ENCODE measurements around the gene ASPG.

ASPG gene

DNA sequence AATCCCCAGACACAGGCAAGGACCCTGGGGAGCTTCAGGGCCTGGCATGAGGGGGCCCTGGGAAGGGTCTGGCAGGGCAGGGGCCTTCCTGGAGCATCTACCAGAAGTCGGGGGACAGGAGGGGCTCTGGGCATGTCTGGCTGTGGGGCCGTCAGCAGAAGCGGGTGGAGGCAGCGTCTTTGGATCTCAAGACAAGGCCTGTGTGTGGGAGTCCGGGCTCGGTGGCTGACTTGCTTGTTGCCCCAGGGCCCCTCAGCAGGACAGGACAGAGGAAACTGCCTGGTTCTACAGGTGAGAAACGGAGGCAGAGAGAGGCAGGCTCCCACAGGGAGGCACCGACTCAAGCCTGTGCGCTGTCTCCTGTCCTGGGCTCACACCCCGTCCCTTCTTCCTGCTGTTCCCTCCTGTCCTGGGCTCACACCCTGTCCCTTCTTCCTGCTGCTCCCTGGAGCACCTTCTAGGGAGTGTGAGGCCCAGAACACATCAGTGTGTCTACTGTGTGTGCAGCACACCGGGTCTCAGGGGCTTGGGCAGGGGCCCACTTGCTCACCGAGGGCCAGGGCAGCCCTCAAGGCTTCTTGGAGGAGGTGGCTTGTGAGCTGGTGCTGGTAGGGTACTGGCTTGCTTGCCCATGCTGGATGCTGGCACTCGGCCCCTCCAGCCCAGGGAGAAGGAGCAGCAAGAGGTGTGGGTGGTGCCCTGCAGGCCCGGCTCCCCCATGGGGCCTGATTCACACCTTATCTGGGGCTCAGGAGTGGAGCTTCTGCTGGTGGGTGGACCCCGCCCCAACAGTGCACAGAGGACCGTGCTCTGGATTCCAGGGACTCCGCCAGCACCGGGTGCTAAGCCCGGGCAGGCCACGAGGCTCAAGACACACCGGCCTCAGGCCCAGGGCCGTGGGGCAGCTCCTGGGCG is 14.9 kb downstream of the ASPG start:
- H3K36me3 ChIP-seq, result no peaks in the 10 kb centered on the region
- H3K9me3 ChIP-seq (ENCODE audit: severe bottlenecking), result no peaks in the 10 kb centered on the region
- no peaks in the 10 kb centered on the region for H3K27me3 ChIP-seq (ENCODE audit: insufficient read depth, low read depth, severe bottlenecking)
- DNase-seq, result no peak
- H3K4me3 ChIP-seq (ENCODE audit: low read depth, low read length), result no peak overlapping the region
- TF ChIP-seq, protein P1, sequence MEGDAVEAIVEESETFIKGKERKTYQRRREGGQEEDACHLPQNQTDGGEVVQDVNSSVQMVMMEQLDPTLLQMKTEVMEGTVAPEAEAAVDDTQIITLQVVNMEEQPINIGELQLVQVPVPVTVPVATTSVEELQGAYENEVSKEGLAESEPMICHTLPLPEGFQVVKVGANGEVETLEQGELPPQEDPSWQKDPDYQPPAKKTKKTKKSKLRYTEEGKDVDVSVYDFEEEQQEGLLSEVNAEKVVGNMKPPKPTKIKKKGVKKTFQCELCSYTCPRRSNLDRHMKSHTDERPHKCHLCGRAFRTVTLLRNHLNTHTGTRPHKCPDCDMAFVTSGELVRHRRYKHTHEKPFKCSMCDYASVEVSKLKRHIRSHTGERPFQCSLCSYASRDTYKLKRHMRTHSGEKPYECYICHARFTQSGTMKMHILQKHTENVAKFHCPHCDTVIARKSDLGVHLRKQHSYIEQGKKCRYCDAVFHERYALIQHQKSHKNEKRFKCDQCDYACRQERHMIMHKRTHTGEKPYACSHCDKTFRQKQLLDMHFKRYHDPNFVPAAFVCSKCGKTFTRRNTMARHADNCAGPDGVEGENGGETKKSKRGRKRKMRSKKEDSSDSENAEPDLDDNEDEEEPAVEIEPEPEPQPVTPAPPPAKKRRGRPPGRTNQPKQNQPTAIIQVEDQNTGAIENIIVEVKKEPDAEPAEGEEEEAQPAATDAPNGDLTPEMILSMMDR (IDR thresholded peaks at IDR 0.05; ENCODE audit: low read depth, low read length), result no peak
- no peak overlapping the region for H3K27ac ChIP-seq

DNA sequence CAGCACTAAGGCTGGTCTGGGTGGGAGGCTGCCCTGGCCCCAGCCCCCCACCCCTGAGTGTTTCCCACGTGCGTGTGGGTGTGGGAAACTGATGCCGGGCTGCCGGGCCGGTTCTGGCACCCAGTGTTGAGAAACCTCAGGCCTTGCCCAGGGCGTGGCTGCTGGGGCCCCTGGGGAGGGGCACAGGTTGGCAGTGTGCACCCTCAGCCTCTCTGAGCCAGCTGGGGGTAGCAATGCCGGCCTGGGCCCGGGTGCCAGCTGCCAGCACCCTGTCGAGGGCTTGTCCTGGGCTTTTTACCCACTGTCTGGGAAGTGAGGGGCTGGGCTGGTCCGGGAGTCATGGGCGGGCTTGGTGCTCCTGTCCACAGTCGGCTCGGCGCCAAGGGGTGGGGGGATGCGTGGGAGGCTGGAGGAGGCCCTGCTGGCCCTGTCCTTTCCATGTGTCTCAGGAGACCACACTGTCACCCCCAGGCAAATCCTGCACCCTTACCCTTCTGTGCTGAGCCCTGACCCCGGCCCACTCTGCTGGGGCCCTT is 15.7 kb downstream of the ASPG start:
- no peak for DNase-seq
- no peak overlapping the region for H3K27ac ChIP-seq
- no peaks in the 10 kb centered on the region for H3K27me3 ChIP-seq (ENCODE audit: insufficient read depth, low read depth, severe bottlenecking)
- no peaks in the 10 kb centered on the region for H3K9me3 ChIP-seq (ENCODE audit: severe bottlenecking)
- no peak overlapping the region for H3K4me3 ChIP-seq (ENCODE audit: low read depth, low read length)
- no peaks in the 10 kb centered on the region for H3K36me3 ChIP-seq
- TF ChIP-seq, protein P1 (IDR thresholded peaks at IDR 0.05; ENCODE audit: low read depth, low read length), result no peak

DNA sequence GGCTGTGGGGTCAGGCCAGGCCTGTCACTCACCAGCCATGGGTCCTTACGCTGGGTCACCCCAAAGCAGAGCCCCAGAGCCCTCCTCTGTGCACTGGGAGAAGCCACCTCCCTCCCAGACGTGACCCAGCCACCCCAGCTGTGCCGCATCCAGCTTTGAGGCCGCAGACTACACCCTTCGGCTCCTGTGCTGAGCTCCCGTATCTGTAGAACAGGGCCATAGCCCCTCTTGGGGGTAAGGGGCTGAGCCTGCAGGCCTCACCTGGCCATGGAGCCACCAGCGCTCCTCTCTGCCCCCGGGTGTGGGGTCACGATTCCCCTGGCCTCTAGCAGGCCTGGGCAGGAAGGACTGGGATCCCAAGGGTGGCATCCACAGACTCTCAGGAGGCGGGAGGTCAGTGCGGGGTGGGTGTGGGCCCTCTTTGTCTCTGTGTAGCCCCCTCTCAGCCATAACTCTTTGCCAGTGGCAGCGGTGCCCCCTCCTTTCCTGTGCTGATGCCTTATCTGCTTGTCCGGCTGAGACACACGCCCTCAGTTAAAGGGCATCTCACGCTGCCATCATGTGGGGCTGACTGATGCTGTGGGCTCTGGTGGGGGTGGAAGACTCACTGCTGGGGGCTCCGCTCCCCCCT is 16.3 kb downstream of the ASPG start:
- H3K9me3 ChIP-seq (ENCODE audit: severe bottlenecking), result no peaks in the 10 kb centered on the region
- H3K36me3 ChIP-seq, result no peaks in the 10 kb centered on the region
- no peaks in the 10 kb centered on the region for H3K27me3 ChIP-seq (ENCODE audit: insufficient read depth, low read depth, severe bottlenecking)
- H3K4me3 ChIP-seq (ENCODE audit: low read depth, low read length), result no peak overlapping the region
- H3K27ac ChIP-seq, result no peak overlapping the region
- TF ChIP-seq, protein P1 (IDR thresholded peaks at IDR 0.05; ENCODE audit: low read depth, low read length), result no peak
- no peak for DNase-seq

DNA sequence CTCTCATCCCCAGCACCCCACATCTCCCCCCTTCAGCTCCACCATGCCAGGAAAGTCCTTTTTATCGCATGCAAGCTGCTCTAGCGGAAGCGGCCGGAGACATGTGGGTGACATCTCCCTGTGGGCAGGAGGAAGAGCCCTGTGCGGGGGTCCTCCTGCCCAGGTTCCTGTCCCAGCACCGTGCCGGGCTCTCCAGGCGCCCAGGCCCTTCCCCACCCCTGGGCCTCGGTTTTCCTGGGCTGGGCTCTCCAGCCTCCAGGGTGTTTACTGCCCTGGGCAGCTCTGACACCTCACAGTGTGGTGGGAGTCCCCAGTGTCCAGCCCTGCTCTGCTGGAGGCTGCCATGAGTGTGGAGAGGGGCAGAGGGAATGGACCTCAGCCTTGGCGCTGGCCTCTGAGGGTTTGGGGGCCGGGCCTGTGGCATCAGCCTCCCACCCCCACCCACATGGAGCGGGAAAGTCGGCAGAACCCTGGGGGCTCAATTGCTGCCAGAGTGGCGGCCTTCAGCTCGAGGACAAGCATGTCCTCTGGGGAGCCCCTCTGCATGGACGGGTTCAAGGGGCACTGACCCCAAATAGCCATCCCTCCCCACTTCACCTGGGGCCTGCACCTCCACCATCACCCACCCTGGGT is 16.9 kb downstream of the ASPG start:
- Histone ChIP-seq H3K27me3 (ENCODE audit: insufficient read depth, low read depth, severe bottlenecking) (no peaks in the 10 kb centered on the region), H3K36me3 (no peaks in the 10 kb centered on the region), H3K27ac (no peak overlapping the region), H3K9me3 (ENCODE audit: severe bottlenecking) (no peaks in the 10 kb centered on the region), H3K4me3 (ENCODE audit: low read depth, low read length) (no peak overlapping the region)
- TF ChIP-seq, protein P1 (IDR thresholded peaks at IDR 0.05; ENCODE audit: low read depth, low read length), result no peak
- DNase-seq, result no peak

DNA sequence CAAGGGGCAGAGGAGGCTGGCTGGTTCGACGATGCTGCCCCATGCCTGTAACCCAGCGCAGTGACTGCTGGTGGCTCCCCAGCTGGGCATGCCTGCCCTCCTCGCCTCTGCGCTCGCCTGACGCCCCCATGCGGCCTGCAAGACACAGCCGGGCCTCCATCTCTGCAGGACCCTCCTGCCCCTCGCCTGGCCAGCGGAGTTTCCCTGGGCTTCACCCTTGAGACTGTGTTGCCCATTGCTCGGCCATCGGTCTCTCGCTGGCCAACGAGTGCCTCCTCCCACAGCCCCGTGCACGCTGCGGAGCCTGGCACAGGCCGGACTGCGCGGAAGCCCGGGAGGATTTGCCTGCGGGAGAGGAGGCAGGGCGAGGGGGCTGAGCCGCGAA is 17.6 kb downstream of the ASPG start:
- Histone ChIP-seq H3K36me3 (no peaks in the 10 kb centered on the region), H3K9me3 (ENCODE audit: severe bottlenecking) (no peaks in the 10 kb centered on the region), H3K4me3 (ENCODE audit: low read depth, low read length) (no peak overlapping the region), H3K27ac (no peak overlapping the region), H3K27me3 (ENCODE audit: insufficient read depth, low read depth, severe bottlenecking) (no peaks in the 10 kb centered on the region)
- TF ChIP-seq, protein P1 (IDR thresholded peaks at IDR 0.05; ENCODE audit: low read depth, low read length), result no peak
- DNase-seq, result no peak

Measured in WERI-Rb-1 (cell line).